Left ventricle myocardium inferior (tissue), 1 donor: ENCODE measurements around the gene FKBP3. TPM values are rescaled to one million over a fixed set of nuclear protein-coding genes. Genes with fewer than 3 reads are reported as not detected.

Source experiments
- DNase-seq: peaks from one replicate; pipeline ENCODE4 v3.0.0-alpha.2; 2020
- H3K27ac ChIP-seq: fragments of 200-600 bp; replicated peaks from 2 replicates; pipeline ENCODE4 v1.8.0; 2021
- H3K27me3 ChIP-seq: fragments of 200-600 bp; 2 replicates; pipeline ENCODE4 v1.8.0; 2021; ENCODE audit warnings: low read depth
- H3K36me3 ChIP-seq: fragments of 200-600 bp; 2 replicates; pipeline ENCODE4 v1.8.0; 2021
- H3K4me1 ChIP-seq: fragments of 200-600 bp; 2 replicates; pipeline ENCODE4 v1.8.0; 2021
- H3K4me3 ChIP-seq: fragments of 200-600 bp; 2 replicates; pipeline ENCODE4 v1.8.0; 2021; ENCODE audit warnings: mild to moderate bottlenecking, moderate library complexity
- H3K9me3 ChIP-seq: fragments of 200-600 bp; replicated peaks from 2 replicates; pipeline ENCODE4 v1.8.0; 2021
- intact Hi-C: fragments of 100-400 bp; cut with micrococcal nuclease; formaldehyde crosslinking; loops from one replicate; pipeline ENCODE4 v1.11.0; 2022
- total RNA-seq: library from RNA; stranded (reverse); fragmentation: NEBNext Ultra II Directional; extraction: Animal tissue kit (Norgen Biotek cat#: 25700); gene quantifications from one replicate; pipeline ENCODE4 v1.2.1, GENCODE V29; 2021
- TF ChIP-seq, protein P1 (sequence below): fragments of 200-600 bp; IDR thresholded peaks from 2 replicates; pipeline ENCODE4 v1.8.0; 2021; ENCODE audit warnings: antibody characterized with exemption, mild to moderate bottlenecking, borderline replicate concordance
- donor health status: DM: no; HTN: yes; CAD: no; lungs with severe emphysema.

The FKBP3 gene
- total RNA-seq, 1 donor from 2014 or later = 107 TPM

DNA sequence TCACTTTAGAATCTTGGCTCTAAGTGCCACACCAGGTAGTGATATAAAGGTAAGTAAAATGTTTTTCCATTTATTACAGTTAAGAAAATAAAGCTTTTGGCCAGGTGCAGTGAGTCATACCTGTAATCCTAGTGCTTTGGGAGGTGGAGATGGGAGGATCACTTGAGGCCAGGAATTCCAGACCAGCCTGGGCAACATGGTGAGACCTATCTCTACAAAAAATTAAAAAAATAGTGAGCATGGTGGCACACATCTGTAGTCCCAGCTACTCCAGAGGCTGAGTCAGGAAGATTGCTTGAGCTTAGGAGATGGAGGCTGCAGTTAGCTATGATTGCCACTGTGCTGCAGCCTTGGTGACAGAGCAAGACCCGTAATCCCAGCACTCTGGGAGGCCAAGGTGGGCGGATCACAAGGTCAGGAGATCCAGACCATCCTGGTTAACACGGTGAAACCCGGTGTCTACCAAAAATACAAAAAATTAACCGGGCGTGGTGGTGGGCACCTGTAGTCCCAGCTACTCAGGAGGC, 6.4 kb upstream of the FKBP3 start:
- Histone ChIP-seq H3K9me3 (no peaks in the 10 kb centered on the region), H3K4me1 (peaks cover 30% of the 10 kb centered on the region), H3K27me3 (no peaks in the 10 kb centered on the region), H3K4me3 (no peak overlapping the region), H3K36me3 (no peaks in the 10 kb centered on the region), H3K27ac (no peak overlapping the region)
- intact Hi-C loops = no loop called here
- DNase-seq = no peak
- TF ChIP-seq, protein P1, sequence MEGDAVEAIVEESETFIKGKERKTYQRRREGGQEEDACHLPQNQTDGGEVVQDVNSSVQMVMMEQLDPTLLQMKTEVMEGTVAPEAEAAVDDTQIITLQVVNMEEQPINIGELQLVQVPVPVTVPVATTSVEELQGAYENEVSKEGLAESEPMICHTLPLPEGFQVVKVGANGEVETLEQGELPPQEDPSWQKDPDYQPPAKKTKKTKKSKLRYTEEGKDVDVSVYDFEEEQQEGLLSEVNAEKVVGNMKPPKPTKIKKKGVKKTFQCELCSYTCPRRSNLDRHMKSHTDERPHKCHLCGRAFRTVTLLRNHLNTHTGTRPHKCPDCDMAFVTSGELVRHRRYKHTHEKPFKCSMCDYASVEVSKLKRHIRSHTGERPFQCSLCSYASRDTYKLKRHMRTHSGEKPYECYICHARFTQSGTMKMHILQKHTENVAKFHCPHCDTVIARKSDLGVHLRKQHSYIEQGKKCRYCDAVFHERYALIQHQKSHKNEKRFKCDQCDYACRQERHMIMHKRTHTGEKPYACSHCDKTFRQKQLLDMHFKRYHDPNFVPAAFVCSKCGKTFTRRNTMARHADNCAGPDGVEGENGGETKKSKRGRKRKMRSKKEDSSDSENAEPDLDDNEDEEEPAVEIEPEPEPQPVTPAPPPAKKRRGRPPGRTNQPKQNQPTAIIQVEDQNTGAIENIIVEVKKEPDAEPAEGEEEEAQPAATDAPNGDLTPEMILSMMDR = no peak

DNA sequence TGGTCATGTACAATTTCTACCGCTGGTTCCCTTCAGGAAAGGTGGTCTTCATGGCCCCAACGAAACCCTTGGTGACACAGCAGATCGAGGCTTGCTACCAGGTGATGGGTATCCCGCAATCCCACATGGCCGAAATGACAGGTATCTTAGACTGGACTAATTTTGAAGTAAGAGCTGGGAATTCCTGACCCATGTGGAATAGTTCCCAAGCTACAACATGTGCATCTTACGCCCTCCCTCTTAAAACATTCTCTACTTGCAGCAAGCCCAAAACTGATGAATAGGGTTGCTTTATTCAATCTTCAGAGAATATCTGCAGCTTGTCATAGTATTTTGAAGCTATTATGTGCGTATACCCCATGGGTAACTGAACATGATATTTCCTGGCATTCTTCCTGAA, 2.1 kb upstream of the FKBP3 start:
- Histone ChIP-seq H3K27me3 (no peaks in the 10 kb centered on the region), H3K27ac (peak overlapping the region; percentile 92), H3K4me1 (peaks cover 66% of the 10 kb centered on the region), H3K9me3 (no peaks in the 10 kb centered on the region), H3K36me3 (no peaks in the 10 kb centered on the region), H3K4me3 (peak overlapping the region; percentile 90)
- DNase-seq = no peak
- intact Hi-C loops = no loop called here
- TF ChIP-seq, protein P1 = no peak

DNA sequence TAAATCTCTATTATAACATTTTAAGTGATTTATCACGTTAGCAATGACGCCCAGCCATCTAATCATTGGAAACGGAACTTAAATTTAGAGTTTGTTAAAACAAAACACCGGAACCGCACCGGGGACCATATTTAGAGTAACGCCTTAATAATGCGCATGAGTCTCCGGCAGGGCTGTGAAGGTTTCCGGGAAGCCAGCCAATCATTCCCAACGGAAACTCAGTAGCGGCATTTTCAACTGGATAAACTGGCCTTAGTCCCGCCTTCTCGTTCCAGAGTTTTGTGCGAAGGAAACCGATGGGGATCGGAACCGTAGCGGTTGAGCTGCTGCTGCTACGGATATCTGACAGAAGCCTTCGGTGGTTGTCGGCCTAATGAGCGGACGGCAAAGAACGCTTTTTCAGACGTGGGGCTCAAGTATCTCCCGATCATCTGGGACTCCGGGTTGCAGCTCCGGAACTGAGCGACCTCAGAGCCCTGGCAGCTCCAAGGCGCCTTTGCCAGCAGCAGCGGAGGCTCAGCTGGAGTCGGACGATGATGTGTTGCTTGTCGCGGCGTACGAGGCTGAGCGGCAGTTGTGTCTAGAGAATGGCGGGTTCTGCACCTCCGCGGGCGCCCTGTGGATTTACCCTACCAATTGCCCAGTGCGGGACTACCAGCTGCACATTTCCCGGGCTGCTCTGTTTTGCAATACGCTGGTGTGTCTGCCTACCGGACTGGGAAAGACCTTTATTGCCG, 1.5 kb upstream of the FKBP3 start, which contains the start of gene FANCM:
FANCM (plus strand) TSS at position 272 of the 737 bp plus-strand sequence; CDS start at position 374, 102 bp downstream.
- Histone ChIP-seq H3K4me1 (peaks cover 72% of the 10 kb centered on the region), H3K27me3 (no peaks in the 10 kb centered on the region), H3K27ac (peak within 1 kb of the TSS; percentile 92), H3K9me3 (no peaks in the 10 kb centered on the region), H3K36me3 (no peaks in the 10 kb centered on the region), H3K4me3 (peak within 1 kb of the TSS; percentile 90)
- intact Hi-C loops = no loop called here
- TF ChIP-seq, protein P1 = no peak
- peak; percentile 89 for DNase-seq

GRCh38 chr14:45135156-45135555, 875 bp upstream of the FKBP3 start:
- Histone ChIP-seq H3K9me3 (no peaks in the 10 kb centered on the region), H3K27me3 (no peaks in the 10 kb centered on the region), H3K27ac (peak overlapping the region; percentile 92), H3K4me1 (peaks cover 79% of the 10 kb centered on the region), H3K36me3 (no peaks in the 10 kb centered on the region), H3K4me3 (peak overlapping the region; percentile 90)
- intact Hi-C loops = no loop called here
- TF ChIP-seq, protein P1 = no peak
- DNase-seq = no peak

- no peaks in the 10 kb centered on the region for H3K9me3 ChIP-seq
- TF ChIP-seq, protein P1 = no peak
- no peaks in the 10 kb centered on the region for H3K27me3 ChIP-seq
- peak overlapping the region; percentile 90 for H3K4me3 ChIP-seq
- intact Hi-C loops = no loop called here
- no peak for DNase-seq
- H3K27ac ChIP-seq = peak overlapping the region; percentile 92
- peaks cover 91% of the 10 kb centered on the region for H3K4me1 ChIP-seq
- H3K36me3 ChIP-seq = peaks cover 1% of the 10 kb centered on the region
These were observed 614 bp downstream of the FKBP3 start for GRCh38 chr14:45133683-45134050.
